GM19397 (cell line): ENCODE measurements around the gene FAAH2.
"Not testable (repeated sequence)": the region's sequence is repeated elsewhere in the genome, so short reads cannot be mapped to it uniquely, and the experiment has no call there.

Experiments used
- ATAC-seq: cut with Tn5 transposase; IDR thresholded peaks from one replicate; pipeline ENCODE4 v1.9.1; 2021; ENCODE audit warnings: mild to moderate bottlenecking, moderate library complexity; ENCODE audit not compliant: unreplicated experiment

FAAH2 gene, protein sequence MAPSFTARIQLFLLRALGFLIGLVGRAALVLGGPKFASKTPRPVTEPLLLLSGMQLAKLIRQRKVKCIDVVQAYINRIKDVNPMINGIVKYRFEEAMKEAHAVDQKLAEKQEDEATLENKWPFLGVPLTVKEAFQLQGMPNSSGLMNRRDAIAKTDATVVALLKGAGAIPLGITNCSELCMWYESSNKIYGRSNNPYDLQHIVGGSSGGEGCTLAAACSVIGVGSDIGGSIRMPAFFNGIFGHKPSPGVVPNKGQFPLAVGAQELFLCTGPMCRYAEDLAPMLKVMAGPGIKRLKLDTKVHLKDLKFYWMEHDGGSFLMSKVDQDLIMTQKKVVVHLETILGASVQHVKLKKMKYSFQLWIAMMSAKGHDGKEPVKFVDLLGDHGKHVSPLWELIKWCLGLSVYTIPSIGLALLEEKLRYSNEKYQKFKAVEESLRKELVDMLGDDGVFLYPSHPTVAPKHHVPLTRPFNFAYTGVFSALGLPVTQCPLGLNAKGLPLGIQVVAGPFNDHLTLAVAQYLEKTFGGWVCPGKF

DNA sequence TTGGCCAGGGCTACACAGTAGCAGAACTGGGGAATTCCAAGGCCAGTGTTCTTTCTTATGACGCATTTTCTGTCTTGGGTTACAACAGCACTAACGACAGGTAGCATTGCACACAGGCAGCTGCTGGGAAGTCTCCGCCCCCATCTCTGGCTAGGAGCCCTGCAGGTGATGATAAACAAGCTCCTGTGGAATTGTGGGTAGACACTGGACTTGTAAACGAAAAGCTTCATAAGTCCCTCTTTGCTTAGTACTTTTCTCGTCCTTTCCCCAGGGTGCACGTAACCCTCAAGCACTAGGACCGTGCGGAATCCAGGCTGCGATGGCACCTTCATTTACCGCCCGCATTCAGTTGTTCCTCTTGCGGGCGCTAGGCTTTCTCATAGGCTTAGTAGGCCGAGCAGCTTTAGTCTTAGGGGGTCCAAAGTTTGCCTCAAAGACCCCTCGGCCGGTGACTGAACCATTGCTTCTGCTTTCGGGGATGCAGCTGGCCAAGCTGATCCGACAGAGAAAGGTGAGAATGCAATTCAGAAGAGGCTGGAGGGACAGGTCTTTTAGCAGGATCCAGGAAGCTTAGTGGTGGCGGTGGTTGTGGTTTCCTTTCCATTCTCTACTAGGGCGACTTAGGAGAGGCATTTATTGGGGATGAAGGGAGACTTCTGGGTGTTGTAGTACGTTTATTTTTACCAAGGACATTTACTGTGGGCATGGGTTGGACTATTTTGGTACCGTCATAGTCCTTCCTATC, at the start of gene FAAH2:
TSS of gene FAAH2 (plus strand) at position 200 of the 745 bp plus-strand sequence. CDS start at position 320, 120 bp downstream.
- ATAC-seq = peak; percentile 94

DNA sequence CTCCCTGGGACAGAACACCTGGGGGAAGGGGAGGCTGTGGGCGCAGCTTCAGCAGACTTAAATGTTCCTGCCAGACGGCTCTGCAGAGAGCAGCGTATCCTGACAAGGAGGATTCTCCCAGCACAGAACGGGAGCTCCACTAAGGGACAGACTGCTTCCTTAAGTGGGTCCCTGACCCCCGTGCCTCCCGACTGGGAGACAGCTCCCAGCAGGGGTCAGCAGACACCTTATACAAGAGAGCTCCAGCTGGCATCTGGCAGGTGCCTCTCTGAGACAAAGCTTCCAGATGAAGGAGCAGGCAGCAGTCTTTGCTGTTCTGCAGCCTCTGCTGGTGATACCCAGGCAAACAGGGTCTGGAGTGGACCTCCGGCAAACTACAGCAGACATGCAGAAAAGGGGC, 44.5 kb upstream of the FAAH2 start:
- no peak for ATAC-seq

DNA sequence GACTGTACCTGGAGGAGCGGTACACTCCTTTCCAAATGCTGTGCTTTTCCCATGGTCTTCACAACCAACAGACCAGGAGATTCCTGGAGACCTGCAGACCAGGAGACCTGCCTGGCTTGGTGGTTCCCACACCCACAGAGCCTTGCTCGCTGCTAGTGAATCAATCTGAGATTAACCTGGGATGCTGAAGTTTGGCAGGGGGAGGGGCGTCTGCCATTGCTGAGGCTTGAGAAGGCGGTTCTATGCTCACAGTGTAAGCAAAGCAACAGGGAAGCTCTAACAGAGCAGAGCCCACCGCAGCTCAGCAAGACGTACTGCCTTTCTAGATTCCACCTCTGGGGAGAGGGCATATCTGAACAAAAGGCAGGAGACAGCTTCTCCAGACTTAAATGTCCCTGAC, 34.5 kb upstream of the FAAH2 start:
- no peak for ATAC-seq

DNA sequence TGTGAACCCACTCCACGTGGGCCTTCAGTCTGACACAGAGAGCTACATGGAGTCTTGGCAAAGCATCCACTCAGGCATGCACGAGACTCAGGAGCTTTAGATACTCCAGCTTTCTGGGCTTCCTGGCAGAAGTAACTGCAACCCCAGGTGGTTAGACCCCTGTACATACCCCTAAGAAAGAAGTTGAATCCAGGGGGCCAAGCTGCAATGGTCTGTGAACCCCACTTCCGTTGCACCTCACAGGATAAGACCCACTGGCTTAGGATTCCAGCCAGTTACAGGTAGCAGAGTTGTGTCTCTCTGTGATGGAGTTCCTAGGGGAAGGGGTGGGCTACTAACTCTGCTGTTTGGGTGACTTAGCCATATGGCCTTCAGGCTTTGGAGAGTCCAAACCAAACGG, 21.4 kb upstream of the FAAH2 start:
- no peak for ATAC-seq

DNA sequence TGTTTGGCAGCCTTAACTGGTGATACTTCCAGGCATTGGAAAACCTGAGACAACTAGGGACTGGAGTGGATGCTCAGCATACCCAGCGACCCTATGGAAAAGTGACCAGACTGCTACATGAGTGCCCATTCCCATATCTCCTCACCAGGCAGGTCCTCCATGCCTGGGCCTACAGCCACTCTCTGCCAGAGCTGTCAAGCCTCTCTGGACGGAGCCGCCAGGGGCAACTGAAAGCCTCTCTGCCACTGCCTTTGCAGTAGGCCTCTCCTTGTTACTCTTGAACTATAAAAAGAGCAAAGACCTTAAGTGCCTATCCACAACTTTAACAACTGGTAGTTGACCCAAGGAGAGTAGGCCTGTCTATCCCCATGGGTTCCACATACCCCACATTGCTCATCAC, 20.2 kb upstream of the FAAH2 start:
- ATAC-seq = no peak

DNA sequence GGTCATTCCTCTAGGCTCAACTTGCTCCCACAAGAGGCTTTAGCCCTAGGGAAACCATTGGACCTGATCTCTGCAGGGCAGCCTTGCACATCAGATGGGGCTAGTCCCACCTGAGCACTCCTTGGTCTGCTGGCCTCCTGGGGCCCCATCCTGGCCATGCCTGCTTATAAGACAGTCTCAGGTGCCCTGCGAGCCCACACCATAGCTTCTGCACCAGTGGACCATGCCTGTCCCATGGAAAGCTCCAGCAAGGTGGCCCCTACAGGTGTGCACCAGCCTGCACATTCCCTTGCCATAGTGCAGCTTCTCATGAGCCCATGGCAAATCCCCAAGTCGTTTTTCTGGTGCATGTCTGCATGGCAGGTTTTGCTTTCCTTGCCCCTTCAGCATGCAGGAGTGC, 19.6 kb upstream of the FAAH2 start:
- no peak for ATAC-seq

DNA sequence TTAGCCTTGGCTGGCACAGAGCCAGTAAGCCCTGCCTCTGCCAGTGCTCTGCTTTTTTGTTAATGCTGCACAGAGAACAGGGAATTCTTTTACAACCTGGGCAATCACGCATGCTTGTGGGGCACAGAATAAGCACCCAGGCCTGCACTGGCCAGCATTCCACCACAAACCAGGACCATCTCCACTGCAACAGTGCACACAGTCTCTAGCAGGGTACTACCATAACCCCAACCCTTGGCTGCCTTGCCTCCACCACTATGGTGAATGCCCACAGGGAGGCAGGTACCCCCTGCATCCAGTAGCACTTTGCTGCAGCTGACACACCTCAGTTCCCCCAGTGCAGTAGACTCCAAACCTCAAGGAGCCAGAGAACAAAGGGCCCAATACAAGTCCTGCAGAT, 19.2 kb upstream of the FAAH2 start:
- ATAC-seq = no peak

DNA sequence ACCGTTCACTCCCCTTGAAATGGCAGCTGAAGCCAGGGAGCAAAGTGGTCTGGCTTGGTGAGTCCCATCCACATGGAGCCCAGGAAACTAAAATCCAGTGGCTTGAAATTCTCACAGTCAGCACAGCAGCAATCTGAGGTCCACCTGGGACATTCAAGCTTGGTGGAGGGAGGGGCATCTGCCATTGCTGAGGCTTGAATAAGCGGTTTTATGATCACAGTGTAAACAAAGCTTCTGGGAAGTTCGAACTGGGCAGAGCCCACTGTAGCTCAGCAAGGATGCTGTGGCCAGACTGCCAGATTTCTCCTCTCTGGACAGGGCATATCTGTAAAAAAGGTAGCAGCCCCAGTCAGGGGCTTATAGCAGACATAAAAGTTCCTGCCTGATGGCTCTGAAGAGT, 15.5 kb upstream of the FAAH2 start:
- no peak for ATAC-seq

DNA sequence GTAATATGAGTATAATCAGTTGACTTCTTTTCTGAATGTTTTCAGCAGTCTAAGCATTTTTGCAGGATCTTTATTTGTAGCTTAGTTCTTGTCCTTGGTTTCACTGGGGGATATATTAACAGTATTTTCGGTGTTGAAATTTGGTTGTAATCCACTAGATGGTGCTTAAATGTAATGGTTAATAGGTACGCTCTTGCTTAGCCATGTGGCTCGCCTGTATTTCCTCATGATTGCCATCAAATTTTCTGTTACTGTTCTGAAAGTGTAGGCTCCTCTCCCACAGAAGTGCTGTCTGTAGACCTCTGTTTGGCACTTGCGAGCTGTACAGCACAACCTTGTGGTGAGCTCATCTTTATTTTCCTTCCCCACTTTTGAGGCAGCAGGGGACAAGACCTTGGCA, 3.9 kb upstream of the FAAH2 start:
- ATAC-seq = no peak

DNA sequence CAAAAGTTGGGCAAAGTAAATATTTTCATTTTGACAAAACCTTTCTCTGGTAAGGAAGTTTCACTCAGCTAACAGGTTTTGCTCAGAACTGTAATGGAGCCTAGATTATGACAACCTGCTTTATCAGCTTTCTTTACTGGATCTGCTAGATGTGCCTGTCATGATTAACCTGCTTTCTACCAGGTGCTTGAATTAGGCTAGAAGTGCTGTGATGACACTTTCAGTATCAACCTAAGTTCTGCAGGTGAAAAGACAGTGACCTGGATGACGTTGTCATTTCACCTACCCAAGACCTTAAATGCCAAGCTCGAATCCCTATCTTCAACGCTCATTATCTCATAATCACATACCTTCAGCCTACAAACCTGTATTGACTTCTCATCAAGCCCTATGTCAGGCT, 1.5 kb upstream of the FAAH2 start:
- no peak for ATAC-seq

DNA sequence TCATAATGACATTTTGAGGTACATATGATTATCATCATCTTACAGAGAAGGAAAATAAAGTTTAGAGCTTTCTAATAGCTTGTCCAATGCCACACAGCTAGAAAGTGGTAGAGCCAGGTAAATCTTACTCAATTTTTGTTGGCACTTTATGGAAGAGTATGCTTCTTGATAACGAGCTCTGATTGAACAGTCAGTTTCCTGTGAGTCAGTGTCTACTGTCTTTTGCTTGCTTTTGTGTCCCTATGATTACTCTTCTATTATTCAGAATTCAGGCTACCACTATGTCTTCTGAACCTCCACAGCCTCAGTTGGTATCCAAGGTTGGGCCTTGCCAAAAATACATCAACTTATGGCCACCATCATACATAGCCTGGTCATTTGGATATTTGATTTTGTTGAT, 2.6 kb downstream of the FAAH2 start:
- no peak for ATAC-seq

DNA sequence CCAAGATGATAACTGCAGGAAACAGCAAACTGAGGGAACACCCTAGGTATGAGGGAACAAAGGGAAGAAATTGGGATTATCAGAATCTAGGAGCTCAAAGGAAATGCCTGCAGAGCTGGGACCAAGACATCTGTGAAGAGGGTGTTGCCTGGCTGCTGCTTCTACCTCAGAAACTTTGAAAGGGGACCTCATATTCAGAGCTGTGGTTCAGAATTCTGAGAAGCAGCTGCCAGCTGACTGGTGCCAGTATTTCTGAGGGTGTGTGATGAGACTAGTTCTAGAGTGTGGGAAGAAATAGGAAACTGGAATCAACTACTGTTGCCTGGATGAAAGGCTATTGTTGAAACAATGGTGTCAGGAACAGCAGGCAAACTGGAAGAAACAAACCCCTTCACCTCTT, 8.5 kb downstream of the FAAH2 start:
- no peak for ATAC-seq

DNA sequence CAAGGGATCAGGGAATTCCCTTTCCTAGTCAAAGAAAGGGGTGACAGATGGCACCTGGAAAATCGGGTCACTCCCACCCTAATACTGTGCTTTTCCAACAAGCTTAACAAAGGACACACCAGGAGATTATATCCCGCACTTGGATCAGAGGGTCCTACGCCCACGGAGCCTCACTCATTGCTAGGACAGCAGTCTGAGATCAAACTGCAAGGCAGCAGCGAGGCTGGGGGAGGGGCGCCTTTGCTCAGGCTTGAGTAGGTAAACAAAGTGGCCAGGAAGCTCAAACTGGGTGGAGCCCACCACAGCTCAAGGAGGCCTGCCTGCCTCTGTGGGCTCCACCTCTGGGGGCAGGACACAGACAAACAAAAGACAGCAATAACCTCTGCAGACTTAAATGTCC, 9.2 kb downstream of the FAAH2 start:
- not testable (repeated sequence) for ATAC-seq

DNA sequence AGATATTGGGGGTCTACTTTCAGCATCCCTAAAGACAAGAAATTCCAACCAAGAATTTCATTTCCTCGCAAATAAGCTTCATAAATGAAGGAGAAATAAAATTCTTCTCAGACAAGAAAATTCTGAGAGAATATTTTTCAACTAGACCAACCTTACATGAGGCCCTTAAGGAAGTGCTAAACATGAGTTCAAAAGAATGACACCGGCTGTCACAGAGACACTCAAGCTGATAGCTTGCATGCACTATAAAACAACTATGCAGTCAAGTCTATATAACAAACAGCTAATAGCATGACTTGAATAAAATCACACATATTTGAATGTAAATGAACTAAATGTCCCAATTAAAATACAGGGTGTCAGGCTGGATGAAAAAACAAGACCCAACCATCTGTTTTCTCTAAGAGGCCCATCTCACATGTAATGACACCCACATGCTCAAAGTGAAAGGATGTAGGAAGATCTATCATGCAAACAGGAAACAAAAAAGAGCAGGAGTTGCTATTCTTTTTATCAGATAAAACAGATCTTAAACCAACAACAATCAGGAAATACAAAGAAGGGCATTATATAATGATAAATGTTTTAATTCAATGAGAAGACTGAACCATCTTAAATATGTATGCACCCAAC, 27.2 kb downstream of the FAAH2 start:
- ATAC-seq = no peak

DNA sequence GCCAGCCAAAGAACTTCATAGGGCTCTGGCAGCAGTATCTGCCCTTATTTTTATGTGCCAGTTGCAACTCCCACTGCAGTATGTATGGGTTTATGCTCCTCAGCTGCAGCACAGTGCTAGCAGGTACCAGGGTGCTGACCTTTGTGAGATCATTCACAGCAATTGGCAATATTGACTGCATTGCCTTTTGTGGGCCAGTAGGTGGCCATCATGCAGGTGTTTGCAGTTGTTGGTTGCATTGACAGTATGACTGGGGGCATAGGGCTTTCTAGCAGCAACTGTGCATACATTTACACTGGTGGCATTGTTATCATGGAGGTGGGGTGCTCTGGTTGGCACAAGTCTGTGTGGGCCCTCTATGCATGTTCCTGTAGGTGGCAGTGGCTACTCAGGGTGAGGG, 42.5 kb downstream of the FAAH2 start:
- ATAC-seq = no peak

DNA sequence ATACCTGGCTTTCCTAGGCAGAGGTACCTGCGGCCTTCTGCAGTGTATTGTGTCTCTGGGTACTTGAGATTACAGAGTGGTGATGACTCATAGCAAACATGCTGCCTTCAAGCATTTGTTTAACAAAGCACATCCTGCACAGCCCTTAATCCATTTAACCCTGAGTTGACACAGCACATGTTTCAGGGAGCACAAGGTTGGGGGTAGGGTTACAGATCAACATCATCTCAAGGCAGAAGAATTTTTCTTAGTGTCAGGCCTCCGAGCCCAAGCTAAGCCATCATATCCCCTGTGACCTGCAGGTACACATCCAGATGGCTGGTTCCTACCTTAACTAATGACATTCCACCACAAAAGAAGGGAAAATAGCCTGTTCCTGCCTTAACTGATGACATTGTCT, 49.3 kb downstream of the FAAH2 start:
- not testable (repeated sequence) for ATAC-seq

DNA sequence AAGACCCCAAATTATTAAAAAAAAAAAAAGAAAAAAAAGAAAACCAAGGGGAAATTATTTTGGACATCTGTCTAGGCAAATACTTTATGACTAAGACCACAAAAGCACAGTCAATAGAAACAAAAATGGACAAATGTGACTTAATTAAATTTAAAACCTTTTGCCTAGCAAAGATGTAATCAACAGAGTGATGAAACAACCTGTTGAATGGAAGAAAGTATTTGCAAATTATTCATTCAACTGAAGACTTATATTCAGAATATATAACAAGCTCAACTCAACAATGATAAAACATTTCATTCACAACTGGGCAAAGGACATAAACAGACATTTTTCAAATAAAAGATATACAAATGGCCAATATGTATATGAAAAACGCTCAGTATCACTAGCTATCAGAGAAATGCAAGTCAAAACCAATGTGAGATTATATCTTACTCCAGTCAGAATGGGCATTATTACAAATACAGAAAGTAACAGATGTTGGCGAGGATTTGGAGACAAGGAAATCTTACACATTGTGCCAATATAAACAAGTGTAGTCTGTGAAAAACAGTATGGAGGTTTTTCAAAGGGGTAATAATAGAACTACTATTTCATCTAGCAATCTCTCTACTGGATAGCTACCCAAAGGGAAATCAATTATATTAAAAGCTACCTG, 67.1 kb downstream of the FAAH2 start:
- no peak for ATAC-seq

DNA sequence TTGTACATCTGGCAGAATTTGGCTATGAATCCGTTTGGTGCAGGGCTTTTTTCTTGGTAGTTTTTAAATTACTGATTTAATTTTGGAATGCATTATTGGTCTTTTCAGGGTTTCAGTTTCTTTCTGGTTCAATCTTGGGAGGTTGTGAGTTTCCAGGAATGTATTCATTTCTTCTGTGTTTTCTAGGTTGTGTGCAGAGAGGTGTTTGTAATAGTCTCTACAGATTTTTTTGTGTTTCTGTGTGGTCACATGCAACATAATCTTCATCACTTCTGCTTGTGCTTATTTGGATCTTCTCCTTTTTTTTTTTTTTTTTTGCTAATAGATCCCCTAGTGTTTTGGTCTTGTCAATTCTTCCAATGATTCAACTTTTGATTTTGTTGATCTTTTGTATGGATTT, 77.6 kb downstream of the FAAH2 start:
- no peak for ATAC-seq

DNA sequence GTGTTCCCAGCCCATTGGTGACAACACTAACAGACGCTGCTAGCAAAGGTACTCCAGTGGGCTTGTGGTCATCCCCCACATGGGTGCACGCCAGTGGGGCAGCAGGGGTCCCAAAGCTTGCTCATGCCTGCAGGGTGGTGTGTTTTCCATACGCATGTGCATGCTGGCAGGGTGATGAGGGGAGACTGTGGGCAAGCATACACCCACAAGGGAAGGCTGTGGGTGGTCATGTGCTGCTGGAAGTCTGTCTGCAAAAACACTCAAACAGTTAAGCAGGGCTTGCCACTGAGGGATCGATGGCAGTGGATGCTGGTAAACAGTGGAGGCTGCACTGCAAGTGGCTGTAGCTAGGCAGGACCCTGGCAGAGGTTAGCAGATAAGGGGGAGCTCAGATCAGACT, 79.9 kb downstream of the FAAH2 start:
- no peak for ATAC-seq

DNA sequence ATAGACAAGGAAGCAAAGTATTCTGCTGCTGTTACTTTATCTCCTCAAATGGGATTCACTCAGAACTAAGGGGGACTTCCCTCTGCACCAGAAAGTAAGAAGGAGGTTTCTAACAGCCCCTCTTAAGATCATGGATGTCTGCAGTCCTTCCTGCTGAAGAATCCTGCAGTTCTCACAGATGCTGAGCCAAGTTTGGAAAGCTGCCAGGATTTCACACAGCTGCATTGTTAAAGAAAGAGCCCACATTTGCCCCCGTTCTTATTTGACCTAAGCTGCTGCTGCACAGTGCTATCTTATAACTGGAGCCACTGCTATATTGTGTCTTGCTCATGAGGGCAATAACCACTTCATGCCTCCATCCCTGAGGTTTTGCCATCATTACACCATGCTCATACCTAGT, 81.1 kb downstream of the FAAH2 start:
- ATAC-seq = no peak

DNA sequence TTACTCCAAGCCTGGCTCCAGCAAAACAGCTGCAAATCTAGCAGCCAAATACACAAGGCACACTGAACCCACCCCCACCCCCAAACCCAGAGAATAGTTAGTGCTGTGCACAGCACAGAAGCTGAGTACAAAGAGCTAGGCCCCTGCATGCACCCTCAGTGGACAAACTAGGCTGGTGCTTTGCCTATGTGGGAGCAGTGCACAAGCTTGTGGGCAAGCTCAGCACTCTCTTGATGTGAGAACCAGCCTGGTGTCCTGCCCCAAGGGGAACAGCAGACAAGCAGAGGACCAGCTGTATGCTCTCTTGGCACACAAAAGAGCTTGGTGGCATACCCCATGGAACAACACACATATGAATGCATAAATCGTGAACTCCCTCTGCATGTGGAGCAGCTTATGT, 81.7 kb downstream of the FAAH2 start:
- no peak for ATAC-seq
